Testis (tissue), 3 donors: ENCODE data around the gene ENTPD1. TPM values are rescaled to one million over a fixed set of nuclear protein-coding genes. Genes with fewer than 3 reads are reported as not detected.

Experiments
- DNase-seq: peaks from one replicate; pipeline ENCODE4 v3.0.0-alpha.2; 2019
- H3K27ac ChIP-seq, 2 donors: fragments of 200-600 bp; sonication (generic); one replicate each; pipeline ENCODE4 v1.5.1; 2019
- H3K27me3 ChIP-seq: fragments of 200-600 bp; sonication (generic); one replicate; pipeline ENCODE4 v1.5.1; 2019
- H3K36me3 ChIP-seq: fragments of 200-600 bp; sonication (generic); one replicate; pipeline ENCODE4 v1.5.1; 2017; ENCODE audit warnings: low read depth; ENCODE audit errors: missing control alignments
- H3K4me1 ChIP-seq: fragments of 200-600 bp; sonication (generic); one replicate; pipeline ENCODE4 v1.5.1; 2019
- H3K4me3 ChIP-seq, 2 donors: fragments of 200-600 bp; sonication (generic); one replicate each; pipeline ENCODE4 v1.5.1; 2017 to 2019
- H3K9me3 ChIP-seq: fragments of 200-600 bp; sonication (generic); one replicate; pipeline ENCODE4 v1.5.1; 2017
- CTCF ChIP-seq, 3 experiments: fragments of 450-650 bp in 2 of 3; fragments of 200-600 bp in 1 of 3; sonication (generic) in 1 of 3; IDR thresholded peaks; one replicate each; pipeline ENCODE4 v1.5.1; 2016 to 2019; ENCODE audit warnings: antibody characterized with exemption in 3 of 3, mild to moderate bottlenecking in 2 of 3, moderate library complexity in 1 of 3
- POLR2A ChIP-seq: fragments of 450-650 bp; IDR thresholded peaks from one replicate; pipeline ENCODE4 v1.6.1; 2017; ENCODE audit warnings: antibody characterized with exemption, mild to moderate bottlenecking, moderate library complexity
- WGBS, 2 donors: methylation state at CpG; one replicate each; pipeline ENCODE4 v1.1.5; 2018; 5-methylcytosine and 5-hydroxymethylcytosine counted together
- intact Hi-C: fragments of 100-400 bp; cut with DNase I; formaldehyde crosslinking; loops from one replicate; pipeline ENCODE4 v1.15.1; 2023; ENCODE audit warnings: low total_unique reads
- polyA plus RNA-seq: library from polyadenylated mRNA; stranded (reverse); fragments of 350-450 nt; fragmentation: Illumina TruSeq; extraction: RNeasy Lipid Tissue Mini Kit (QIAGEN cat#74804); gene quantifications from one replicate; pipeline ENCODE4 v1.2.3, GENCODE V29; 2014; ENCODE audit warnings: low read depth, low replicate concordance; ENCODE audit not compliant: insufficient read depth
- total RNA-seq, 2 donors: library from RNA; depleted of rRNA; stranded (reverse); fragments of >200 nt; gene quantifications; one replicate each; pipeline ENCODE4 v1.2.3, GENCODE V29; 2016

The ENTPD1 gene
- total and polyA plus RNA-seq, 3 donors from 2014 or later = 9.8 to 12.7 (median 11.3) TPM

DNA sequence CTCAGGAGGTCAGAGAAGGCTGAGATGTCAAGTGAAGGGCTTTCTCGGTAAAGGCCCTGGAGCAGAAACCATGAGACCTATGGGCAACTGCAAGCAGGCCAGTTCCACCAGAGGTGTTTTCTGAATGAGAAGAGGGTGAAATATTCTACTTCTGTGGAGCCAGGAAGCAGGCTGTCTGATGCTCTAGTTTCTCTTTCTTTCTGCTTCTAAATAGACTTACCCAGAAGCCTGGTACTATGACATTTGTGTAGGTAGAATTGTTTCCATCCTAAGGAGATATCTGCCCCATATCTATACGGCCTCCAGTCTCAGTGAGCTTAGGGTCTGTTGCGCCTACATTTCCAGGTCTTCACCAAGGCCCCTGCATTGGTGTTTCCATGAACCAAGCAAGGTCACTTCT lies 78.4 kb downstream of the ENTPD1 start:
- intact Hi-C loops = no loop called here

DNA sequence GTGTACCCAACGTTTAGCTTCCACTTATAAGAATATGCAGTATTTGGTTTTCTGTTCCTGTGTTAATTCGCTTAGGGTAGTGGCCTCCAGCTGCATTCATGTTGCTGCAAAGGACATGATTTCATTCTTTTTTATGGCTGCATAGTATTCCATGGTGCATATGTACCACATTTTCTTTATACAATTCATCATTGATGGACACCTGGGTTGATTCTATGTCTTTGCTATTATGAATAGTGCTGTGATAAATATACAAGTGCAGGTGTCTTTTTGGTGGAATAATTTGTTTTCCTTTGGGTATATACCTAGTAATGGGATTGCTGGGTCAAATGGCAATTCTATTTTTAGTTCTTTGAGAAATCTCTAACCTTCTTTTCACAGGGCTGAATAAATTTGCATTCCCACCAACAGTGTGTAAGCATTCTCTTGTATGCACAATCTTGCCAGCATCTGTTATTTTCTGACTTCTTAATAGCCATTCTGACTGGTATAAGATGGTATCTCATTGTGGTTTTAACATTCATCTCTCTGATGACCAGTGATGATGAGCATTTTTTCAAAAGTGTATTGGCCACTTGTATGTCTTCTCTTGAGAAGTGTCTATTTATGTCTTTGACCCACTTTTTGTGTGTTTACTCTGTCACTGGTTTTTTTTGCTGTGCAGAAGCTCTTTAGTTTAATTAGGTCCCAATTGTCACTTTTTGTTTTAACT lies 79.3 kb downstream of the ENTPD1 start:
- no peaks in the 10 kb centered on the region for H3K9me3 ChIP-seq
- H3K27me3 ChIP-seq = no peaks in the 10 kb centered on the region
- intact Hi-C loops = no loop called here
- no peaks in the 10 kb centered on the region for H3K36me3 ChIP-seq
- no peak for DNase-seq
- TF ChIP-seq CTCF (IDR thresholded peaks at IDR 0.05) = no peak
- TF ChIP-seq POLR2A = no peak
- no peak overlapping the region for H3K27ac ChIP-seq
- no peak overlapping the region for H3K4me3 ChIP-seq
- WGBS, 2 donors = 86 to 92% methylated on average over 2 of the region's 2 CpGs
- H3K4me1 ChIP-seq = no peaks in the 10 kb centered on the region

More for the DNA sequence above, 78.4 kb downstream of the ENTPD1 start:
- H3K27me3 ChIP-seq = no peaks in the 10 kb centered on the region
- TF ChIP-seq CTCF (IDR thresholded peaks at IDR 0.05) = no peak
- no peak for TF ChIP-seq POLR2A
- 91 to 94% methylated on average over 3 of the region's 3 CpGs for WGBS, 2 donors
- DNase-seq = no peak
- H3K36me3 ChIP-seq = no peaks in the 10 kb centered on the region
- no peak overlapping the region for H3K4me3 ChIP-seq
- no peaks in the 10 kb centered on the region for H3K9me3 ChIP-seq
- no peak overlapping the region for H3K27ac ChIP-seq
- no peaks in the 10 kb centered on the region for H3K4me1 ChIP-seq

GRCh38 chr10:95835911-95836310 lies 79.9 kb downstream of the ENTPD1 start:
- no peaks in the 10 kb centered on the region for H3K9me3 ChIP-seq
- H3K4me1 ChIP-seq = no peaks in the 10 kb centered on the region
- no peak overlapping the region for H3K4me3 ChIP-seq
- no peaks in the 10 kb centered on the region for H3K36me3 ChIP-seq
- TF ChIP-seq CTCF (IDR thresholded peaks at IDR 0.05) (no peak), POLR2A (no peak)
- no peak overlapping the region for H3K27ac ChIP-seq
- H3K27me3 ChIP-seq = no peaks in the 10 kb centered on the region
- DNase-seq = no peak
- intact Hi-C loops = no loop called here

- no peak overlapping the region for H3K4me3 ChIP-seq
- intact Hi-C loops = no loop called here
- H3K27me3 ChIP-seq = no peaks in the 10 kb centered on the region
- H3K9me3 ChIP-seq = no peaks in the 10 kb centered on the region
- WGBS, 2 donors = 71 to 78% methylated on average over 5 of the region's 5 CpGs
- no peak overlapping the region for H3K27ac ChIP-seq
- TF ChIP-seq POLR2A (no peak), CTCF (IDR thresholded peaks at IDR 0.05) (no peak)
- DNase-seq = no peak
- H3K4me1 ChIP-seq = no peaks in the 10 kb centered on the region
- H3K36me3 ChIP-seq = no peaks in the 10 kb centered on the region
Measured at GRCh38 chr10:95836610-95837355, 80.8 kb downstream of the ENTPD1 start.
